ENCODE results near the gene FLOT2.

DNA sequence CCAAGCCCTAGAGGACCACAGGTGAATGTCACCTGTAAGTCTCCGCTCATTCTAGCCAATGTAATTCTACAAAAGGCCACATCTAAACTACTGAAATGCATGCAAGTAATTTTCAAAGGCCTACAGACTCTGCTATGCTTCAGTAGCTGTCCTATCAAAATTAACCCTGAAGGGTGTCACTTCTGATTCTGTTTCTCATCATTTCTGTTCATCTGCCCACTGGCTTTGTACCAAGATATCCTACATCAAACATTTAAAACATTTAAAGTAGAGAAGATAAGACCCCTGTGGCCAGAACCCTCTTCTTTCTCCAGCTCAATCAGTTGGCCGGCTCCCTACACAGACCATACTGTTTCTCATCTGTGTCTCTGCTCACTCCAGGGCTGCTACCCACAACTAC is 32.3 kb upstream of the FLOT2 start:
- TF ChIP-seq, protein P1, sequence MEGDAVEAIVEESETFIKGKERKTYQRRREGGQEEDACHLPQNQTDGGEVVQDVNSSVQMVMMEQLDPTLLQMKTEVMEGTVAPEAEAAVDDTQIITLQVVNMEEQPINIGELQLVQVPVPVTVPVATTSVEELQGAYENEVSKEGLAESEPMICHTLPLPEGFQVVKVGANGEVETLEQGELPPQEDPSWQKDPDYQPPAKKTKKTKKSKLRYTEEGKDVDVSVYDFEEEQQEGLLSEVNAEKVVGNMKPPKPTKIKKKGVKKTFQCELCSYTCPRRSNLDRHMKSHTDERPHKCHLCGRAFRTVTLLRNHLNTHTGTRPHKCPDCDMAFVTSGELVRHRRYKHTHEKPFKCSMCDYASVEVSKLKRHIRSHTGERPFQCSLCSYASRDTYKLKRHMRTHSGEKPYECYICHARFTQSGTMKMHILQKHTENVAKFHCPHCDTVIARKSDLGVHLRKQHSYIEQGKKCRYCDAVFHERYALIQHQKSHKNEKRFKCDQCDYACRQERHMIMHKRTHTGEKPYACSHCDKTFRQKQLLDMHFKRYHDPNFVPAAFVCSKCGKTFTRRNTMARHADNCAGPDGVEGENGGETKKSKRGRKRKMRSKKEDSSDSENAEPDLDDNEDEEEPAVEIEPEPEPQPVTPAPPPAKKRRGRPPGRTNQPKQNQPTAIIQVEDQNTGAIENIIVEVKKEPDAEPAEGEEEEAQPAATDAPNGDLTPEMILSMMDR (IDR thresholded peaks at IDR 0.05), result no peak
- no peak for TF ChIP-seq POLR2A (IDR thresholded peaks at IDR 0.05)
